H9 (cell line): Measurements from ENCODE around the gene GGCX. TPM values are rescaled to one million over a fixed set of nuclear protein-coding genes. Genes with fewer than 3 reads are reported as not detected.

Experiments
- DNase-seq: peaks from one replicate; pipeline ENCODE4 v3.0.0-alpha.2; 2017
- H2AFZ ChIP-seq: one replicate; pipeline ENCODE4 v1.6.1; 2013; ENCODE audit warnings: mild to moderate bottlenecking, low read length, control low read depth, moderate library complexity
- H2AK5ac ChIP-seq: 2 replicates; pipeline ENCODE4 v1.6.1; 2013; ENCODE audit warnings: low read length, control low read depth, mixed read lengths; ENCODE audit not compliant: insufficient read length
- H2BK120ac ChIP-seq: one replicate; pipeline ENCODE4 v1.6.1; 2013; ENCODE audit warnings: low read depth, mild to moderate bottlenecking, low read length, control low read depth, inconsistent platforms; ENCODE audit not compliant: poor library complexity, severe bottlenecking
- H2BK12ac ChIP-seq: 2 replicates; pipeline ENCODE4 v1.6.1; 2013; ENCODE audit warnings: low read length, control low read depth, mixed read lengths, low read depth; ENCODE audit not compliant: insufficient read length
- H2BK15ac ChIP-seq: 2 replicates; pipeline ENCODE4 v1.6.1; 2013; ENCODE audit warnings: low read depth, low read length, control low read depth
- H2BK20ac ChIP-seq: one replicate; pipeline ENCODE4 v1.6.1; 2013; ENCODE audit warnings: low read depth, mild to moderate bottlenecking, low read length, control low read depth, inconsistent platforms; ENCODE audit not compliant: poor library complexity, severe bottlenecking
- H2BK5ac ChIP-seq: 2 replicates; pipeline ENCODE4 v1.6.1; 2013; ENCODE audit warnings: low read length, control low read depth, mixed read lengths; ENCODE audit not compliant: insufficient read length
- H3K14ac ChIP-seq: 2 replicates; pipeline ENCODE4 v1.6.1; 2013; ENCODE audit warnings: low read length, control low read depth; ENCODE audit not compliant: insufficient read depth
- H3K18ac ChIP-seq: 2 replicates; pipeline ENCODE4 v1.6.1; 2013; ENCODE audit warnings: low read depth, mild to moderate bottlenecking, mixed read lengths, low read length, control low read depth; ENCODE audit not compliant: insufficient read length
- H3K23ac ChIP-seq: 2 replicates; pipeline ENCODE4 v1.6.1; 2013; ENCODE audit warnings: low read length, control low read depth, mixed read lengths, low read depth; ENCODE audit not compliant: insufficient read length
- H3K23me2 ChIP-seq: 2 replicates; pipeline ENCODE4 v1.6.1; 2013; ENCODE audit warnings: low read depth, mild to moderate bottlenecking, mixed read lengths, low read length, control low read depth; ENCODE audit not compliant: insufficient read length, poor library complexity, severe bottlenecking
- H3K27ac ChIP-seq: 2 replicates; pipeline ENCODE4 v1.5.1; 2013; ENCODE audit warnings: low read length, control low read depth, mixed read lengths, low read depth; ENCODE audit not compliant: insufficient read length
- H3K27me3 ChIP-seq: 2 replicates; pipeline ENCODE4 v1.6.1; 2013; ENCODE audit warnings: low read length, control low read depth, inconsistent platforms; ENCODE audit not compliant: insufficient read depth
- H3K4ac ChIP-seq: 2 replicates; pipeline ENCODE4 v1.6.1; 2013; ENCODE audit warnings: low read depth, mild to moderate bottlenecking, control low read depth, inconsistent platforms, low read length, moderate library complexity
- H3K4me1 ChIP-seq: 2 replicates; pipeline ENCODE4 v1.6.1; 2013; ENCODE audit warnings: low read length, control low read depth, inconsistent platforms; ENCODE audit not compliant: insufficient read depth
- H3K4me2 ChIP-seq: 2 replicates; pipeline ENCODE4 v1.6.1; 2013; ENCODE audit warnings: low read length, control low read depth, mixed read lengths; ENCODE audit not compliant: insufficient read length, insufficient read depth
- H3K56ac ChIP-seq: 2 replicates; pipeline ENCODE4 v1.6.1; 2013; ENCODE audit warnings: low read depth, mild to moderate bottlenecking, mixed read lengths, low read length, control low read depth; ENCODE audit not compliant: insufficient read length
- H3K79me1 ChIP-seq: 2 replicates; pipeline ENCODE4 v1.6.1; 2013; ENCODE audit warnings: low read depth, mild to moderate bottlenecking, moderate library complexity, low read length, control low read depth, inconsistent platforms; ENCODE audit not compliant: insufficient read depth, poor library complexity, severe bottlenecking
- H3K79me2 ChIP-seq: 2 replicates; pipeline ENCODE4 v1.6.1; 2013; ENCODE audit warnings: low read length, control low read depth, inconsistent platforms; ENCODE audit not compliant: insufficient read depth
- H3K9ac ChIP-seq: 2 replicates; pipeline ENCODE4 v1.6.1; 2013; ENCODE audit warnings: low read length, control low read depth, mixed read lengths; ENCODE audit not compliant: insufficient read length; ENCODE audit errors: extremely low read depth
- H3K9me3 ChIP-seq: one replicate; pipeline ENCODE4 v1.6.1; 2013; ENCODE audit warnings: low read depth, low read length, inconsistent platforms; ENCODE audit not compliant: control insufficient read depth
- H3T11ph ChIP-seq: one replicate; pipeline ENCODE4 v1.6.1; 2013; ENCODE audit warnings: mild to moderate bottlenecking, low read length, control low read depth, inconsistent platforms
- H4K20me1 ChIP-seq: one replicate; pipeline ENCODE4 v1.6.1; 2013; ENCODE audit not compliant: control insufficient read depth, insufficient read length, insufficient read depth
- H4K5ac ChIP-seq: 2 replicates; pipeline ENCODE4 v1.6.1; 2013; ENCODE audit warnings: low read depth, mild to moderate bottlenecking, mixed read lengths, low read length, control low read depth; ENCODE audit not compliant: insufficient read length
- H4K8ac ChIP-seq: replicated peaks from 2 replicates; pipeline ENCODE4 v1.6.1; 2013; ENCODE audit warnings: low read length, control low read depth, mixed read lengths, low read depth; ENCODE audit not compliant: insufficient read length
- H4K91ac ChIP-seq: 2 replicates; pipeline ENCODE4 v1.6.1; 2013; ENCODE audit warnings: low read depth, mild to moderate bottlenecking, moderate library complexity, mixed read lengths, low read length, control low read depth; ENCODE audit not compliant: insufficient read length
- H3K27ac Mint-ChIP-seq, 3 experiments: 2 replicates in 2 of 3; 3 replicates in 1 of 3; pipeline ENCODE4 v1.8.0; 2020 to 2021; ENCODE audit warnings: mixed read lengths in 3 of 3, mild to moderate bottlenecking in 1 of 3, moderate library complexity in 1 of 3
- H3K27me3 Mint-ChIP-seq: 2 replicates; pipeline ENCODE4 v1.8.0; 2021; ENCODE audit warnings: low read depth, mild to moderate bottlenecking, moderate library complexity, mixed read lengths
- H3K36me3 Mint-ChIP-seq, 3 experiments: 2 replicates in 2 of 3; 3 replicates in 1 of 3; pipeline ENCODE4 v1.8.0; 2020 to 2021; ENCODE audit warnings: low read depth in 3 of 3, mixed read lengths in 3 of 3; ENCODE audit not compliant: insufficient read depth in 1 of 3
- H3K4me1 Mint-ChIP-seq, 2 experiments: 2 replicates each; pipeline ENCODE4 v1.8.0; 2020; ENCODE audit warnings: mixed read lengths in 2 of 2
- H3K4me3 Mint-ChIP-seq, 2 experiments: 2 replicates in 1 of 2; 3 replicates in 1 of 2; pipeline ENCODE4 v1.8.0; 2020 to 2021; ENCODE audit warnings: mild to moderate bottlenecking in 2 of 2, mixed read lengths in 2 of 2, moderate library complexity in 1 of 2
- H3K9me3 Mint-ChIP-seq, 2 experiments: 2 replicates in 1 of 2; 3 replicates in 1 of 2; pipeline ENCODE4 v1.8.0; 2020; ENCODE audit warnings: mild to moderate bottlenecking in 2 of 2, mixed read lengths in 2 of 2, moderate library complexity in 1 of 2
- CTCF ChIP-seq: fragments of 200-600 bp; sonication (generic); conservative IDR thresholded peaks from 3 replicates; pipeline ENCODE4 v1.8.0; 2021; ENCODE audit warnings: antibody characterized with exemption, mild to moderate bottlenecking
- WGBS: extraction: QIAGEN DNeasy Blood & Tissue Kit; methylation state at CpG from one replicate; pipeline ENCODE4 v1.1.7; 2013; ENCODE audit warnings: missing lambda C conversion rate, low lambda C conversion rate, mixed read lengths; ENCODE audit not compliant: insufficient read length; ENCODE audit errors: extremely low coverage; 5-methylcytosine and 5-hydroxymethylcytosine counted together
- total RNA-seq: library from RNA; stranded (reverse); gene quantifications from 2 replicates; pipeline ENCODE4 v1.2.1, GENCODE V29; 2021

The GGCX gene
- total RNA-seq, 1 experiment from 2014 or later: 32.9 TPM

DNA sequence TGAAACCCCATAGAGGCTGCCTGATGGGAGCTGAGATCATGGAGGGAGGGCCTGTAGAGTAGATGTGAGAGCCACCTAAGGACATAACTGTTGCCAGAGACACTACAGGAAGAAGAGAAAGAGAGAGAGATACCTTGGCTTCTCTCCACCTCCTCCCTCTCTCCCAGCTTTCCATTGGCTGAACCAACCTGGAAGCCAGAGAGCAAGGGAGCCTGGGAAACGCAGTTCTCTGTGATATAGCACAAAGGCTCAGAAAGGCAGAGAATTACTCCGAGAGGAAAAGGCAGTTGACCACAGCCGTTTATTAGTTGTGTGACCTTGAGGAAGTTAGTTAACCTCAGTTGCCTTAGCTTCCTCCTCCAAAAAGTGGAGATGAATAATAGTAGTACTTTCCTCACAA, 60.0 kb downstream of the GGCX start:
- Histone ChIP-seq H3K14ac (no peak overlapping the region), H3K27ac (no peak overlapping the region), H4K91ac (no peak overlapping the region), H2BK20ac (no peak overlapping the region), H4K8ac (no peak overlapping the region), H3K9ac (no peak overlapping the region), H3K18ac (no peak overlapping the region), H3K56ac (no peak overlapping the region), H2BK5ac (no peak overlapping the region), H4K20me1 (no peaks in the 10 kb centered on the region), H3K79me1 (no peaks in the 10 kb centered on the region), H3K9me3 (no peaks in the 10 kb centered on the region), H2AK5ac (no peak overlapping the region), H3K4me1 (0 out of 2 replicates have a peak, but pooled peaks cover 2% of the 10 kb centered on the region), H3K4me2 (no peak overlapping the region), H3K27me3 (no peaks in the 10 kb centered on the region), H3K79me2 (no peaks in the 10 kb centered on the region), H2BK15ac (no peak overlapping the region), H2AFZ (peak overlapping the region; percentile 18), H3T11ph (no peak overlapping the region), H3K23ac (no peak overlapping the region), H4K5ac (no peak overlapping the region), H2BK120ac (no peak overlapping the region), H3K4ac (no peak overlapping the region), H2BK12ac (no peak overlapping the region), H3K23me2 (no peaks in the 10 kb centered on the region)
- no peaks in the 10 kb centered on the region for H3K27me3 Mint-ChIP-seq
- H3K4me1 Mint-ChIP-seq: peaks cover 7 to 8% of the 10 kb centered on the region in 2 experiments
- no peak overlapping the region for H3K4me3 Mint-ChIP-seq
- H3K27ac Mint-ChIP-seq: no peak overlapping the region
- DNase-seq: peak; percentile 51
- H3K36me3 Mint-ChIP-seq: no peaks in the 10 kb centered on the region
- no CpG with 5 or more reads among the region's 3 CpGs for WGBS
- peaks cover 0 to 3% of the 10 kb centered on the region in 2 experiments; a peak in 1 of 5 replicates for H3K9me3 Mint-ChIP-seq
- TF ChIP-seq CTCF: no peak
